Fibroblast of lung (primary cell): ENCODE results near the gene TAOK3.

ENCODE experiments used
- CTCF ChIP-seq, 2 donors: IDR thresholded peaks in 1 of 2; conservative IDR thresholded peaks in 1 of 2; 1 replicate in 1 of 2; 2 replicates in 1 of 2; pipeline ENCODE4 v1.5.1; 2011 to 2012; ENCODE audit warnings: low read length in 2 of 2, control low read depth in 1 of 2, inconsistent platforms in 1 of 2, low read depth in 1 of 2, mild to moderate bottlenecking in 1 of 2
- EZH2 ChIP-seq: IDR thresholded peaks from 2 replicates; pipeline ENCODE4 v1.5.1; 2012; ENCODE audit warnings: low read length, control low read depth, mild to moderate bottlenecking; ENCODE audit errors: missing control alignments

GRCh38 chr12:118137148-118137678, 235.5 kb downstream of the TAOK3 start:
- TF ChIP-seq EZH2 = no peak
- TF ChIP-seq CTCF (conservative IDR thresholded peaks at IDR 0.05 in 1 of 2, IDR thresholded peaks at IDR 0.05 in 1 of 2; ENCODE audit: low read depth in 1 of 2, low read length in 2 of 2) = no peak
